ENCODE measurements around the gene CD300LD.

- TF ChIP-seq POLR2AphosphoS5 (IDR thresholded peaks at IDR 0.05; ENCODE audit: low read depth) (no peak), CTCF (IDR thresholded peaks at IDR 0.05; ENCODE audit: insufficient read depth, low read length) (no peak), GABPA (IDR thresholded peaks at IDR 0.05; ENCODE audit: low read depth) (no peak)
These were observed 33.6 kb upstream of the CD300LD start for GRCh38 chr17:74625661-74626060.
